NCI-H2107 treated with DMSO at 0.1 percent for 48 hours (cell line): ENCODE data around the gene AMBP.
A peak's percentile ranks its signal among the peaks of the same experiment; 100 is the strongest.

Experiments used
- DNase-seq: peaks from one replicate; lab custom pipeline; 2025; ENCODE audit not compliant: unreplicated experiment; lab: John Stamatoyannopoulos, UW

The AMBP gene

GRCh38 chr9:114112778-114113584, 34.9 kb upstream of the AMBP start:
- DNase-seq, result no peak

DNA sequence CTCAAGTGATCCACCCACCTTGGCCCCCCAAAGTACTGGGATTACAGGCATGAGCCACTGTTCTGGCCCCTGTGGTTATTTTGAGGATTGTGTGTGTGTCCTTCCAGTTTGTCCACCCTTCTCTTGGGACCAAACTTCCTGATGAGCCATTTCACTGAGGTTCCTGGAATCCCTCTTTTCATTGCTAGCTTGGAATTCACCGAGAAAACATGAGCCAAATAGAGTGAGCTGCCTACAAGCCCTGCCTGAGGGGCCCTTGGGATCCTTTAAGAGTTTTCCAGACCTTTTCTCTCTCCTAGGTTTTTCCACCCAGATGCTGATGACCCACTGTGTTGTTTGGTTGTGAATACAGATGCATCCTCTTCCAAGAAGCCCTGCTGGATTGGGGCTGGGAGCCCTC, 34.2 kb upstream of the AMBP start:
- DNase-seq, result no peak

- no peak for DNase-seq
These were observed 32.1 kb upstream of the AMBP start for GRCh38 chr9:114110180-114110579.

DNA sequence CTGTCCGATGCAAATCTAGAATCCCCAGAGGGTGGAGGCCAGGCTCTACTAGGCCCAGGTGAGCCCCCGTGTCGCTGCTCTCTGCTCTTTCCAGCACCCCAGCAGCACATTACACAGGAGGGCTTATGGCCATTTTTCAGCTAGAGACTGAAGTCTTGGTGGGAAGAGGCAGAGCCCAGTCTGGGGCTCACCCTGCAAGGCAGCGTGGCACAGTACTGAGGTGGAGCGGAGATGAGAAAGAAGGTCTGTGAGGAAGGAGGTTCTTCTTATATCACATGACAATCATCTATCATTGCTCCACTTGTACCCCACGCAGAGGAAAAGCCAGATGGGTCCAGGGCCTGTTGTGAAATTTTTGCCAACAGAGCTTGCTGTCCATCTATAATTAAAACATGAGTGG, 31.0 kb upstream of the AMBP start:
- DNase-seq, result no peak

GRCh38 chr9:114108016-114108833, 30.1 kb upstream of the AMBP start:
- DNase-seq, result peak; percentile 13

- no peak for DNase-seq
These were observed 29.3 kb upstream of the AMBP start for GRCh38 chr9:114107286-114108001.

GRCh38 chr9:114105236-114105635, 27.1 kb upstream of the AMBP start:
- DNase-seq, result no peak

DNA sequence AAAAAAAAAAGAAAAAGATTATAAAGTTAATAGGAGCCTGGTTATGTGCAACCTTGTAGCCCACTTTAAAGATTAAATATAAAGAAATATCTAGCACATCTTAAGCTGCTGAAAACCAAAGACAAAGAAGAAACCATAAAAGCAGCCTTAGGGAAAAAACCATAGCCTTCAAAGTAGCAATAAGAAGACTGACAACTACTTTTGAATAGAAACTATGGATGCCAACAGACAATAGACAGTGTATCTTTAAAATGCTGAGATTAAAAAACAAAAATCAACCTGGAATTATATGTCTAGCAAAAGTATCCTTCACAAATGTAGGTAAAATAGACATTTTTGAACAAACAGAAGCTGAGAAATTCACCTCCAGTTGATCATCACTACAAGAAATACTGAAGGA, 24.4 kb upstream of the AMBP start:
- no peak for DNase-seq

DNA sequence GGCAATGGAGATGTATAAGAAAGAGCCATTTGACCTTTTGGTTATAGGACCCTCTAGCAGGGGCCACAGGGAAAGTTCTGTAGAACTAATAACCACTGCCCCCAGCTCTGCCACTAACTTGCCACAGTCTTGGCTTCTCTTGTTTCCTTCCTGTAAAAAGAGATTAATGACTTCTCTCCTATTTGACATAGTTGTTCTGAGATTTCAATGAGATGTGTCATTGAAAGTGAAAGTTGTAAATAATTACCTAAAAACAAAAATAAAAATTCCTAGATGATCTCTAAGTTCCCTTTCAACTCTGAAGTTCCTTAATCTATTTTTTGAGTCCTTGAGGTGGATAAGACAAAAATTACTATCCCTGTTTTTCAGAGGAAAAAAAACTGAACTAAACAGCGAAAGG, 22.4 kb upstream of the AMBP start:
- no peak for DNase-seq

DNA sequence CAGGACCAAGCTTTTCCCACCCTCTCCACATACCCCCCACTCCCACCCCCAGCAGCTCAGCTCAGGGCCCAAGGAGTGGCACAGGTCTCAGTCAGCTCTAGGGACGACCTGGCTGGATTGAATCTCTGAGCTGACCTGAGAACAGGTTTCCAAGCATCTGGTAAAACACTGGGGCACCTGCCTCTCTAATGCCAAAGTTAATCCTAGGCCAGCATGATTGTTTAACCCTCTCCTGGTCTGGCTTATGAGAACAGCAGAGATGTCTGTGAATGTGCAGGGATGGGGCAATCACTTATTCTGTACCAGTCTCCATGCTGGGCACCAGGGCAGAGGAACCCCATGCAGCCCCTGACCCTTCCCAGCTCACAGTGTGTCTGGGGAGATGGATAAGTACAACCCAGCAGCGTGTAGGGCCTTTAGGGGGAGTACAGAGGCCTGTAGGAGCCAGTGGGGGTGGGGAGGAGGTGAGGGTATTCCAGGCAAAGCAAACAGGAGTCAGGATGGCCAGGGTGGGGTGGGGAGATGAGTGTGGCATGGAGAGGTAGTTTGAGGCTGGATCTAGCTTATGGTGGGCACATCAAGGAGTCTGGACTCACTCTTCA, 21.7 kb upstream of the AMBP start:
- DNase-seq, result no peak

GRCh38 chr9:114098936-114099668, 21.0 kb upstream of the AMBP start, which contains the start of gene KIF12:
Gene KIF12 (minus strand): TSS chr9:114099292. CDS start chr9:114099276, 16 bp downstream.
- DNase-seq, result no peak

DNA sequence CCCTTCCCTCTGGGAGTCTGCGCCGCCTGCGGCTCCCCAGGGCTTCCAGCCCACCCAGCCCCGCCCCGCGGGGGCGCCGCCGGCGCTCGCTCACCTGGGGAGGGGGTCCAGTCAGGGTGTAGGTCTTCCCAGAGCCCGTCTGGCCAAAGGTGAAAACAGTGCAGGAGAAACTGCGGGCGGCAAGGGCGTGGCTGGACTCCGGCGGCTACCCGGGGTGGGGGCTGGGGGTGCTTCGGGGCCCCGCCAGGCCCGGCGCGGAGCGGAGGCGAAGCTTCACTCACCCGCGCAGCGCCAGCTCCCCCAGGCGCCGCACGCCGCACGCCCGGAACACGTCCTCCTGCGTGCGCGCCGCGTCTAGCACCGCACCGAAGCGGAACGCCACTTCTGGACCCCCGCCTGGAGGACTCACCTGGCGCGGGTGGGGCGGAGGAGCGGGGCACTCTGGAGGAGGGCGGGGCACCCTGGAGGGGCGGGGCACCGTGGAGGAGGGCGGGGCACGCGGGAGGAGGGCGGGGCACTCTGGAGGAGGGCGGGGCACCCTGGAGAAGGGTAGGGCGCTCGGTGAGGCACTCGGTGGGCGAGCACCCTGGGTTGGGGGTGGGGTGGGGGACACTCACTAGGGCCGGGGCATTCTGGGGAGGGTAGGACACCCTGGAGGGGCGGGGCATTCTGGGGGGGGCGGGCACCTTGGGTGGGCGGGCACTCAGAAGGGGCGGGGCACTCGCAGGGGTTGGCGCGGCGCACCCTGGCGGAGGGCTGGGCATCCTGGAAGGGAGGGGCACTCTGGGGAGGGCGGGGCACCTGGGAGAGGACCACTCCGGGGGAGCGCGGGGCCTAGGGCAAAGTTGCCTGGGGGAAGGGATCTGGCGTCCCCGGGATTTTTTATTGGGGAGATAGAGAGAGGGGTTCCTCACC, 20.2 kb upstream of the AMBP start:
- DNase-seq, result no peak

DNA sequence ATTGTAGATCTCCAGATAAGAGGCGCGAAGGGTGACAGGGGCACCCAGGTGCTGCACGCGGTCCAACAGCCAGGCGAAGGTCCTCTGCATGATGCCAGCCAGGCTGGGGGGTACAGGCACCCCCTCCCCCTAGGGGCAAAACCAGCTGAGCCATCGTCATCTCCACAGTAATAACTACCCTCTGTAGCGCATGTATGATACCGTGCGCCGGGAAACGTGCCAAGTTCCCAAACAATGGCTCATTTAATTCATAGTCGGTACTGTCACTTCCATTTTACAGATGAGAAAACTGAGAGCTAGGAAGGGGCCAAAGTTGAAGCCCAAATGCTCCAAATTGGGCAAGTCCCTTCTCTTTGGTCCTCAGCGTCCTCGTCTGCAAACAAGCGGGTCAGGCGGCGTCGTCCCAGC, 19.5 kb upstream of the AMBP start:
- no peak for DNase-seq

DNA sequence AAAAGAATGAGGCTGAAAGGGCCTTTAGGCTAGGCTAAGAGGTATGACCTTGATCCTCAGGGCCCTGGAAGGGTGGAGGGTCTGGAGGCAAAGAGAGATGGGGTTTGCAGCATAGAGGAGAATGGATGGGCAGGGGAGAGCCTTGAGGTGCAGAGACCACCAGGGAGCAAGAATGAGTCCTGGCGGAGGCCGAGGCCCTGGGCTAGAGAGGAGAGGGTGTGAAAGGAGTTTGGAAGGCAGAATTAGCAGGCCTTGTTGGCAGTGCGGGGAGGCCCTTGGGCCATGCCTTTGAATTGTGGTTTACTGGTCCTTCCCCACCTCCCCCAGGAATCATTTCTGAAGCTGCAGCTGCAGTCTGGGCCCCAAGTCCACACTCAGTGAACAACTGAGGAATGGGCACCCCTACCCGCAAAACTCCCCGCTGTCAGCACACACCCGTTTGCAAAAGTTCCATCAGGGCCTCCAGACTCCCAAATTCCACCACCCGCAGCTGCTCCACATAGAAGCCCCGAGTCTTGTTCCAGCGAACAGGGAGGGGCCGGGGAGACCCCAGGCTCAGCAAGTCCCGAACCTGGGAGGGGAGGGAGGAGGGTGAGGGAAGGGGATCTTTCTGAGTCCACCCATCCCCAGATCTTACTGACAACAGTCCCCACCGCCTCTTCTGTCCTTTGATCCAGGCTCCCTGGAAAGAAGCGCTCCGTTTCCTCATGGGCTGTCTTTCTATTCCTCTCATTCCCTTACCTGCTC, 18.9 kb upstream of the AMBP start:
- DNase-seq, result no peak

DNA sequence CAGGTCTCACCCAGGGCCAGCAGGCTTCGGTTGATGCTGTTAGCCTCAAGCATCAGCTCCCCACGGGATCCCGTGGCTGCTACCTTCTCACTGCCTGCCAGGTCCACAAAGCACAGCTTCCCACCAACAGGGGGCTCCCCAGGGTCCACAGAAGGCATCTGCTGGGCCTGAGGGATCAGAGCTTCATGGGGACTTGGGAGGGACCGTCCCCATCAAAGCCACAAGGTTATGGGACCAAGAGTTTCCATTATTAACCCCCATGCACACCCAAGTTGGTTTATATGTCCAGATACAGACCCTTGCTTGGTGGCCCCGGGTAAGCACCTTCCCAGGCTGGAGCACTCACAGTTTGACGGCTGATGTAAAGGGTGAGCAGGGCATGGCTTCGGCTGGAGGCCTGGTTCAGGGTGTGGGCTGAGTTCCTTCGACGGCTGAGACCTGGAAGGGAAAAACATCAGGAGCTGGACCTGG, 18.0 kb upstream of the AMBP start:
- no peak for DNase-seq

- no peak for DNase-seq
These were observed 16.9 kb upstream of the AMBP start for GRCh38 chr9:114094971-114095370.

DNA sequence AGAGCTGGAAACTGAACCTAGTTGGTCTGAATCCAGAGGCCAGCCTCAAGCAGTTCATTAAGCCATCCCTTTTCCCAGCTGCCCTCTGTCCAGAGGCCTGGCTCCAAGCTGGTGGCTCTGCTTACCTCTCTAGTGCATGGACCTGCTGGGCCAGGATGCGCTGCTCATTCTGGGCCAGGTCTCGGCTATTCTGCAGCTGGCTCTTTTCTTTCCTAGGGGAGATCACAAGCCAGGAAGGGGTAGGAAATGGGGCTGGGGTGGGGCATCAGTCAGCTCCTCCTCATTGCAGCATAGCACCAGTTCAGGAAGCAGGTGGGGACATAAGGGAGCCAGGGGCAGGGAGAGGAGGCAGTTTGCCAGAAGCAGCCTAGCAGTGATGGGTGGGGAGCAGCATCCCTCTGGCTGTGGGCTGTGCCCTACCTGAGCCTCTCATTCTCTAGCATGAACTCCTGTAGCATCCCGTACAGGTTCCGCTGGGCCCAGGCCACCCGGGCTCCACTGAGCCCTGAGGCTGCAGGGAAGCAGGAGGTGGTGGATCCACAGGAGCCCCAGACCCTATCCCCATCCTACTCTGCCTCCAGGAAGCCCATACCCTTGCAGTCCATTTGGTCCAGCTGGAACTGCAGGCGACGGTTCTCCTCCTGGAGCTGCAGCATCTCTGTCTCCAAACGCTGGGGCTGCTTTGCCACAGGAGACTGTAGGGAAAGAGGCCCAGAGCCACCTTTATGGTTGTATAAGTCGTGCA, 15.8 kb upstream of the AMBP start:
- no peak for DNase-seq

DNA sequence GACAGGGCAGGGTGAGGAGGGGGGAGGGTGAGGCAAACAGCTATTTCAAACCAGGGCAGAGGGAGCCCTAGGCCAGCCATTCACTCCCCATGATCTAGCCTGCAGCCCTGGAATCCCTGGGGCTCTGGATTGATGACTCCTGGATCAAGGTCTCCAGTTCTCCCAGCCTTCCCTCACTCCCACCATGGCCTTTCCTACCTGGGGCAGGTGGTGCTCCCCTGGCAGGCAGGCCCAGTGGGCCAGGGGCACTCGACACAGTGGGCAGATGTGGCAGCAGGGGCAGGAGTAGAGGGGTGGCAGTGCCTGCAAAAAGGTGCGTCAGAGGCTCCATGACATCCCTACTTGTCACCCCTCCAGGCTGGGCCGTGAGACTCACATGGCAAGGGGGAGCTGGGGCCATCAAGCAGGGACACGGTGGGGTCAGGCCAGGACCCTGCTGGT, 15.0 kb upstream of the AMBP start:
- no peak for DNase-seq
